HepG2 (cell line): ENCODE results near the gene CMC1. TPM values are rescaled to one million over a fixed set of nuclear protein-coding genes. Genes with fewer than 3 reads are reported as not detected.

Source experiments
- ATF1 ChIP-seq: IDR thresholded peaks from 2 replicates; pipeline ENCODE4 v1.6.1; 2016; ENCODE audit warnings: mild to moderate bottlenecking, control low read depth
- CENPT ChIP-seq: sonication (generic); formaldehyde crosslinking; IDR thresholded peaks from 2 replicates; pipeline ENCODE4 v1.8.0; 2022; ENCODE audit warnings: low read depth, mild to moderate bottlenecking, moderate library complexity, missing genetic modification reagents
- GABPA ChIP-seq, 2 experiments: IDR thresholded peaks; 2 replicates each; pipeline ENCODE4 v1.6.1; 2011 to 2016; ENCODE audit warnings: low read depth in 2 of 2, low read length in 1 of 2, missing biosample characterization in 1 of 2, missing genetic modification characterization in 1 of 2
- GATAD1 ChIP-seq: IDR thresholded peaks from 2 replicates; pipeline ENCODE4 v1.6.1; 2016; ENCODE audit warnings: missing genetic modification reagents, missing compliant biosample characterization
- HOXA9 ChIP-seq: sonication (generic); formaldehyde crosslinking; IDR thresholded peaks from 2 replicates; pipeline ENCODE4 v1.8.1; 2022; ENCODE audit warnings: missing genetic modification reagents, mild to moderate bottlenecking, moderate library complexity, borderline replicate concordance
- JARID2 ChIP-seq: sonication (generic); formaldehyde crosslinking; IDR thresholded peaks from 2 replicates; pipeline ENCODE4 v1.8.1; 2023; ENCODE audit warnings: missing genetic modification reagents, inconsistent platforms; ENCODE audit not compliant: insufficient replicate concordance
- MTF1 ChIP-seq: sonication (generic); formaldehyde crosslinking; IDR thresholded peaks from 2 replicates; pipeline ENCODE4 v1.5.0; 2020; ENCODE audit warnings: missing genetic modification reagents
- NFYC ChIP-seq: IDR thresholded peaks from 2 replicates; pipeline ENCODE4 v1.6.1; 2016; ENCODE audit warnings: missing genetic modification reagents, missing compliant biosample characterization
- NKX3-1 ChIP-seq: sonication (generic); formaldehyde crosslinking; IDR thresholded peaks from 2 replicates; pipeline ENCODE4 v1.5.0; 2020; ENCODE audit warnings: missing genetic modification reagents
- NR2F6 ChIP-seq, 2 experiments: IDR thresholded peaks; 2 replicates each; pipeline ENCODE4 v1.6.1; 2016; ENCODE audit warnings: antibody characterized with exemption in 1 of 2, mild to moderate bottlenecking in 1 of 2
- TAF1 ChIP-seq: sonication (generic); formaldehyde crosslinking; IDR thresholded peaks from 2 replicates; pipeline ENCODE4 v1.4.0; 2020; ENCODE audit warnings: missing genetic modification reagents
- ZFP90 ChIP-seq: sonication (generic); formaldehyde crosslinking; IDR thresholded peaks from 2 replicates; pipeline ENCODE4 v1.8.0; 2022; ENCODE audit warnings: missing genetic modification reagents, mild to moderate bottlenecking, inconsistent platforms, borderline replicate concordance
- ZMAT5 ChIP-seq: sonication (generic); formaldehyde crosslinking; IDR thresholded peaks from 2 replicates; pipeline ENCODE4 v1.5.0; 2020; ENCODE audit warnings: mild to moderate bottlenecking, low read depth, missing genetic modification reagents, borderline replicate concordance
- ZNF12 ChIP-seq: sonication (generic); formaldehyde crosslinking; IDR thresholded peaks from 2 replicates; pipeline ENCODE4 v1.5.0; 2020; ENCODE audit warnings: missing genetic modification reagents
- ZNF232 ChIP-seq: sonication (generic); formaldehyde crosslinking; IDR thresholded peaks from 2 replicates; pipeline ENCODE4 v1.4.0; 2020; ENCODE audit warnings: missing genetic modification reagents, borderline replicate concordance
- ZNF331 ChIP-seq: sonication (generic); formaldehyde crosslinking; IDR thresholded peaks from 2 replicates; pipeline ENCODE4 v1.4.0; 2020; ENCODE audit warnings: missing genetic modification reagents
- ZNF33B ChIP-seq: sonication (generic); formaldehyde crosslinking; IDR thresholded peaks from 2 replicates; pipeline ENCODE4 v1.5.1; 2020; ENCODE audit warnings: mild to moderate bottlenecking, missing genetic modification reagents
- ZNF556 ChIP-seq: sonication (generic); formaldehyde crosslinking; IDR thresholded peaks from 2 replicates; pipeline ENCODE4 v1.4.0; 2020; ENCODE audit warnings: mild to moderate bottlenecking, missing genetic modification reagents, borderline replicate concordance
- ZNF598 ChIP-seq: sonication (generic); formaldehyde crosslinking; IDR thresholded peaks from 2 replicates; pipeline ENCODE4 v1.5.1; 2020; ENCODE audit warnings: mild to moderate bottlenecking, missing genetic modification reagents, borderline replicate concordance
- polyA plus RNA-seq, 8 experiments: library from polyadenylated mRNA; depleted of rRNA in 3 of 8; stranded (reverse) in 7 of 8; unstranded in 1 of 8; fragments of >200 nt; fragmentation: Illumina TruSeq in 4 of 8; extraction: Trizol in 4 of 8; gene quantifications; 2 replicates each; pipeline versions ENCODE4 v1.2.1 to v1.2.3, GENCODE V29; 2011 to 2016; ENCODE audit warnings: low read depth in 4 of 8, missing spikeins in 1 of 8, mixed read lengths in 1 of 8; ENCODE audit not compliant: insufficient read depth in 1 of 8
- total RNA-seq, 5 experiments: library from RNA; depleted of rRNA; stranded (reverse); fragments of >200 nt; fragmentation: Illumina TruSeq; extraction: Trizol; gene quantifications; 2 replicates each; pipeline ENCODE4 v1.2.3, GENCODE V29; 2016; ENCODE audit warnings: low read depth in 1 of 5
- TF ChIP-seq, protein P1 (sequence below): sonication (generic); formaldehyde crosslinking; IDR thresholded peaks from 2 replicates; pipeline ENCODE4 v1.5.0; 2020; ENCODE audit warnings: mild to moderate bottlenecking, missing genetic modification reagents
- TF ChIP-seq, protein P2 (sequence below): sonication (generic); formaldehyde crosslinking; IDR thresholded peaks from 2 replicates; pipeline ENCODE4 v1.9.0; 2022; ENCODE audit warnings: missing genetic modification reagents, mild to moderate bottlenecking, borderline replicate concordance
- TF ChIP-seq, protein P3 (sequence below): sonication (generic); formaldehyde crosslinking; conservative IDR thresholded peaks from 2 replicates; pipeline ENCODE4 v1.4.0; 2020; ENCODE audit warnings: missing genetic modification reagents

CMC1 gene
- total and polyA plus RNA-seq, 2 of the 13 experiments (the other 11 are each of a cell fraction or from before 2014, with no cell fraction given): 22.1 to 29.5 TPM

GRCh38 chr3:28241221-28242160, at the start of gene CMC1 (continued):
- peak; percentile 70 for TF ChIP-seq GATAD1 (CRISPR knock-in tag)
- no peak for TF ChIP-seq ZMAT5 (CRISPR knock-in tag)
- peak; percentile 58; the same call in 1 of the 2 replicates for TF ChIP-seq HOXA9 (CRISPR knock-in tag)
- TF ChIP-seq ZNF331 (CRISPR knock-in tag): peak; percentile 36; the same call in 1 of the 2 replicates
- TF ChIP-seq, protein P1, sequence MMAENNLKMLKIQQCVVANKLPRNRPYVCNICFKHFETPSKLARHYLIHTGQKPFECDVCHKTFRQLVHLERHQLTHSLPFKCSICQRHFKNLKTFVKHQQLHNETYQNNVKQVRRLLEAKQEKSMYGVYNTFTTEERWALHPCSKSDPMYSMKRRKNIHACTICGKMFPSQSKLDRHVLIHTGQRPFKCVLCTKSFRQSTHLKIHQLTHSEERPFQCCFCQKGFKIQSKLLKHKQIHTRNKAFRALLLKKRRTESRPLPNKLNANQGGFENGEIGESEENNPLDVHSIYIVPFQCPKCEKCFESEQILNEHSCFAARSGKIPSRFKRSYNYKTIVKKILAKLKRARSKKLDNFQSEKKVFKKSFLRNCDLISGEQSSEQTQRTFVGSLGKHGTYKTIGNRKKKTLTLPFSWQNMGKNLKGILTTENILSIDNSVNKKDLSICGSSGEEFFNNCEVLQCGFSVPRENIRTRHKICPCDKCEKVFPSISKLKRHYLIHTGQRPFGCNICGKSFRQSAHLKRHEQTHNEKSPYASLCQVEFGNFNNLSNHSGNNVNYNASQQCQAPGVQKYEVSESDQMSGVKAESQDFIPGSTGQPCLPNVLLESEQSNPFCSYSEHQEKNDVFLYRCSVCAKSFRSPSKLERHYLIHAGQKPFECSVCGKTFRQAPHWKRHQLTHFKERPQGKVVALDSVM (CRISPR knock-in tag): peak; percentile 79
- TF ChIP-seq TAF1: peak; percentile 96
- TF ChIP-seq ZNF232: peak; percentile 93
- peak; percentile 70 for TF ChIP-seq ZNF12 (CRISPR knock-in tag)
- TF ChIP-seq, protein P2, sequence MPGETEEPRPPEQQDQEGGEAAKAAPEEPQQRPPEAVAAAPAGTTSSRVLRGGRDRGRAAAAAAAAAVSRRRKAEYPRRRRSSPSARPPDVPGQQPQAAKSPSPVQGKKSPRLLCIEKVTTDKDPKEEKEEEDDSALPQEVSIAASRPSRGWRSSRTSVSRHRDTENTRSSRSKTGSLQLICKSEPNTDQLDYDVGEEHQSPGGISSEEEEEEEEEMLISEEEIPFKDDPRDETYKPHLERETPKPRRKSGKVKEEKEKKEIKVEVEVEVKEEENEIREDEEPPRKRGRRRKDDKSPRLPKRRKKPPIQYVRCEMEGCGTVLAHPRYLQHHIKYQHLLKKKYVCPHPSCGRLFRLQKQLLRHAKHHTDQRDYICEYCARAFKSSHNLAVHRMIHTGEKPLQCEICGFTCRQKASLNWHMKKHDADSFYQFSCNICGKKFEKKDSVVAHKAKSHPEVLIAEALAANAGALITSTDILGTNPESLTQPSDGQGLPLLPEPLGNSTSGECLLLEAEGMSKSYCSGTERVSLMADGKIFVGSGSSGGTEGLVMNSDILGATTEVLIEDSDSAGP (CRISPR knock-in tag): peak; percentile 95
- TF ChIP-seq NFYC (CRISPR knock-in tag): peak; percentile 35; the same call in 1 of the 2 replicates
- TF ChIP-seq ZNF33B (CRISPR knock-in tag): no peak; the same call in 1 of the 2 replicates
- TF ChIP-seq ZNF556 (CRISPR knock-in tag): peak; percentile 91
- TF ChIP-seq ZFP90: peak; percentile 92; the same call in 1 of the 2 replicates
- TF ChIP-seq, protein P3, sequence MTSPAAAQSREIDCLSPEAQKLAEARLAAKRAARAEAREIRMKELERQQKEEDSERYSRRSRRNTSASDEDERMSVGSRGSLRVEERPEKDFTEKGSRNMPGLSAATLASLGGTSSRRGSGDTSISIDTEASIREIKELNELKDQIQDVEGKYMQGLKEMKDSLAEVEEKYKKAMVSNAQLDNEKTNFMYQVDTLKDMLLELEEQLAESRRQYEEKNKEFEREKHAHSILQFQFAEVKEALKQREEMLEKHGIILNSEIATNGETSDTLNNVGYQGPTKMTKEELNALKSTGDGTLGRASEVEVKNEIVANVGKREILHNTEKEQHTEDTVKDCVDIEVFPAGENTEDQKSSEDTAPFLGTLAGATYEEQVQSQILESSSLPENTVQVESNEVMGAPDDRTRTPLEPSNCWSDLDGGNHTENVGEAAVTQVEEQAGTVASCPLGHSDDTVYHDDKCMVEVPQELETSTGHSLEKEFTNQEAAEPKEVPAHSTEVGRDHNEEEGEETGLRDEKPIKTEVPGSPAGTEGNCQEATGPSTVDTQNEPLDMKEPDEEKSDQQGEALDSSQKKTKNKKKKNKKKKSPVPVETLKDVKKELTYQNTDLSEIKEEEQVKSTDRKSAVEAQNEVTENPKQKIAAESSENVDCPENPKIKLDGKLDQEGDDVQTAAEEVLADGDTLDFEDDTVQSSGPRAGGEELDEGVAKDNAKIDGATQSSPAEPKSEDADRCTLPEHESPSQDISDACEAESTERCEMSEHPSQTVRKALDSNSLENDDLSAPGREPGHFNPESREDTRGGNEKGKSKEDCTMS (CRISPR knock-in tag): no peak
- peak; percentile 89 for TF ChIP-seq JARID2
- TF ChIP-seq NR2F6 (IDR thresholded peaks at IDR 0.05): no peak
- TF ChIP-seq NR2F6 (CRISPR knock-in tag; IDR thresholded peaks at IDR 0.05): peak; percentile 47
- TF ChIP-seq MTF1 (CRISPR knock-in tag): peak; percentile 69; the same call in 1 of the 2 replicates
- peak; percentile 62; the same call in 1 of the 2 replicates for TF ChIP-seq ZNF598 (CRISPR knock-in tag)
- peak; percentile 96 for TF ChIP-seq NKX3-1 (CRISPR knock-in tag)
- TF ChIP-seq ATF1 (CRISPR knock-in tag): no peak
- peak; percentile 67 for TF ChIP-seq GABPA (IDR thresholded peaks at IDR 0.05; ENCODE audit: low read depth, low read length)
- TF ChIP-seq GABPA (CRISPR knock-in tag; IDR thresholded peaks at IDR 0.05; ENCODE audit: low read depth): peak; percentile 87
- TF ChIP-seq CENPT (CRISPR knock-in tag): 0 out of 2 replicates have a peak, but pooled peaks have one; percentile 53
